Measurements from ENCODE around the gene SLC6A5. TPM values are rescaled to one million over a fixed set of nuclear protein-coding genes. Genes with fewer than 3 reads are reported as not detected.

The SLC6A5 gene
- total and polyA plus RNA-seq, 2 of the 8 experiments (the other 6 are each of a cell fraction or from before 2014, with no cell fraction given) = not detected

DNA sequence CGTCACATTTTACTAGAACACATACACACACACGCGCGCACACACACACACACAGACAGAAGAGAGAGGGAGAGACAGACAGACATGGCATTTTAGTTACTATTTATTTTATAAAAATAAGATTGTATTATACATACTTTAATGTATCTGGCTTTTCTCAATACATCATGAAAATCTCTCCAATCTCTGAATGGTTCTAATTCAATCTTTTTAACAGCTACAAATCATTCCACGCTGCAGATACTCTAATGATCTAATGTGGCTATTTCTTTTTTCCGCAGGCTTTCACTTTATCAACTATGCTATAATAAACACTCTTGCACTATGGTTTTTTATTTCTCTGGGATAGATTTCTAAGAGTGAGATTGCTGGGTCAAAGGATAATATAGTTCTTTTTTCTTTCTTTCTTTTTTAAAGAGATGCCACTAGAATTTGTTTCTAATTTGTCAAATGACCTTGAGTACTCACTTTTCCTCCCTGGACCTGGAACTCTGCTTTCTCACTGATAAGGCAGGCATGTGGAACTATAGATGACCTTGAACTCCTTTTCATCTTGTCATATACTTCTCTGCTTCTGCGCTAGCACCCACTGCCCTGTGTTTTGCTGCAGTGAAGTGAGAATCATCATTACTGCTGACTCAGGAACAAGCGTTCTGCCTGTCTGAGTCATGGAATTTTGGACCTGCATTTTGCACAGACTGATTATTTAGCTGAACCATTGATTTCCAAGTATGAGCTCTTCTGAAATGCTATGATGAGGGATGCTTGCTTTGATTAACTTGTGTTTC lies 4.9 kb upstream of the SLC6A5 start:
- Histone ChIP-seq H3K36me3 (ENCODE audit: control insufficient read depth in 2 of 4, insufficient read depth in 4 of 4, low read length in 3 of 4) (no peaks in the 10 kb centered on the region; a peak in 1 of 8 replicates), H3K18ac (ENCODE audit: extremely low read depth, low read length) (no peak overlapping the region), H3K79me1 (ENCODE audit: low read depth, low read length) (no peaks in the 10 kb centered on the region), H3K27me3 (replicated peaks in 1 of 4; ENCODE audit: control insufficient read depth in 3 of 4, extremely low read depth in 1 of 4, insufficient read depth in 3 of 4, low read length in 3 of 4) (peaks cover 27 to 51% (median 45%) of the 10 kb centered on the region in 4 experiments), H2BK12ac (ENCODE audit: low read depth, low read length) (no peak overlapping the region), H3K79me2 (ENCODE audit: control insufficient read depth in 1 of 2, insufficient read depth in 2 of 2, low read length in 2 of 2) (no peaks in the 10 kb centered on the region), H2BK15ac (ENCODE audit: low read length) (no peak overlapping the region), H3K27ac (ENCODE audit: low read depth, low read length) (no peak overlapping the region), H4K8ac (ENCODE audit: extremely low read depth, insufficient read depth, low read length) (no peak overlapping the region), H3K4me2 (ENCODE audit: insufficient read depth in 1 of 2, low read depth in 2 of 2, low read length in 2 of 2) (no peak overlapping the region), H2BK5ac (ENCODE audit: low read depth, low read length) (no peak overlapping the region), H3K9me3 (ENCODE audit: insufficient read depth in 2 of 2, low read depth in 1 of 2, low read length in 1 of 2) (no peaks in the 10 kb centered on the region), H4K20me1 (replicated peaks in 1 of 2; ENCODE audit: control insufficient read depth in 1 of 2, insufficient read depth in 2 of 2, low read length in 2 of 2) (no peaks in the 10 kb centered on the region), H2BK120ac (replicated peaks; ENCODE audit: low read depth, low read length) (no peak overlapping the region), H2AFZ (ENCODE audit: low read length) (no peak overlapping the region), H4K5ac (ENCODE audit: insufficient read length, low read depth, low read length) (no peak overlapping the region), H4K91ac (replicated peaks; ENCODE audit: insufficient read length, low read length) (no peak overlapping the region), H3K56ac (replicated peaks; ENCODE audit: insufficient read length, low read depth, low read length) (no peak overlapping the region), H3K4me1 (replicated peaks in 1 of 4; ENCODE audit: control insufficient read depth in 3 of 4, insufficient read depth in 4 of 4, low read length in 3 of 4) (peaks cover 0 to 9% (median under 1%) of the 10 kb centered on the region in 4 experiments; a peak in 4 of 7 replicates), H3K14ac (ENCODE audit: insufficient read length) (no peak overlapping the region), H3K4ac (replicated peaks; ENCODE audit: insufficient read length, low read depth, low read length) (no peak overlapping the region), H3K4me3 (ENCODE audit: extremely low read depth in 1 of 4, insufficient read depth in 2 of 4, low read depth in 3 of 4, low read length in 4 of 4) (no peak overlapping the region), H2AK5ac (ENCODE audit: low read depth, low read length) (no peak overlapping the region), H2BK20ac (ENCODE audit: low read length) (no peak overlapping the region), H3K9ac (replicated peaks in 1 of 4; ENCODE audit: extremely low read depth in 1 of 4, low read depth in 3 of 4, low read length in 3 of 4) (no peak overlapping the region; a peak in 1 of 7 replicates), H3K23me2 (ENCODE audit: low read depth, low read length) (no peaks in the 10 kb centered on the region; the same call in 1 of the 2 replicates), H3K23ac (ENCODE audit: insufficient read length) (no peak overlapping the region)
- no peak for FAIRE-seq
- ChIA-PET CTCF (ENCODE audit: partially characterized antibody) (interaction anchor here (0.7 to 2.8 kb wide), 8 partner anchors 9 to 258 kb away, joined by 3 to 16 read pairs (median 3); no protein-coding TSS in a partner anchor), POLR2A (ENCODE audit: partially characterized antibody) (no interaction called here)
- TF ChIP-seq ZNF274 (IDR thresholded peaks at IDR 0.05; ENCODE audit: borderline replicate concordance, extremely low read depth, low read length) = no peak
- TF ChIP-seq CBX8 (IDR thresholded peaks at IDR 0.05; ENCODE audit: borderline replicate concordance, low read depth, low read length) = no peak
- no peak for TF ChIP-seq ATF3 (IDR thresholded peaks at IDR 0.05; ENCODE audit: insufficient read depth, low read depth, low read length)
- TF ChIP-seq MAFK (IDR thresholded peaks at IDR 0.05; ENCODE audit: low read depth, low read length) = 0 out of 2 replicates have a peak, but pooled peaks have one; percentile 19
- no peak for TF ChIP-seq CEBPB (IDR thresholded peaks at IDR 0.05; ENCODE audit: low read depth, low read length)
- no peak for TF ChIP-seq BACH1 (IDR thresholded peaks at IDR 0.05; ENCODE audit: low read length)
- DNase-seq (ENCODE audit: low read depth in 1 of 2, low spot score in 2 of 2) = no peak
- 90% methylated on average over 8 of the region's 8 CpGs; no CpG with 5 or more reads in 1 of the 2 experiments for WGBS, 2 experiments (ENCODE audit: extremely low coverage in 1 of 2, insufficient coverage in 1 of 2, insufficient read length in 1 of 2, insufficient replicate concordance in 2 of 2, low coverage in 1 of 2, low lambda C conversion rate in 2 of 2, missing lambda C conversion rate in 1 of 2)
